Measurements from ENCODE around the gene CNTN4.

The CNTN4 gene

DNA sequence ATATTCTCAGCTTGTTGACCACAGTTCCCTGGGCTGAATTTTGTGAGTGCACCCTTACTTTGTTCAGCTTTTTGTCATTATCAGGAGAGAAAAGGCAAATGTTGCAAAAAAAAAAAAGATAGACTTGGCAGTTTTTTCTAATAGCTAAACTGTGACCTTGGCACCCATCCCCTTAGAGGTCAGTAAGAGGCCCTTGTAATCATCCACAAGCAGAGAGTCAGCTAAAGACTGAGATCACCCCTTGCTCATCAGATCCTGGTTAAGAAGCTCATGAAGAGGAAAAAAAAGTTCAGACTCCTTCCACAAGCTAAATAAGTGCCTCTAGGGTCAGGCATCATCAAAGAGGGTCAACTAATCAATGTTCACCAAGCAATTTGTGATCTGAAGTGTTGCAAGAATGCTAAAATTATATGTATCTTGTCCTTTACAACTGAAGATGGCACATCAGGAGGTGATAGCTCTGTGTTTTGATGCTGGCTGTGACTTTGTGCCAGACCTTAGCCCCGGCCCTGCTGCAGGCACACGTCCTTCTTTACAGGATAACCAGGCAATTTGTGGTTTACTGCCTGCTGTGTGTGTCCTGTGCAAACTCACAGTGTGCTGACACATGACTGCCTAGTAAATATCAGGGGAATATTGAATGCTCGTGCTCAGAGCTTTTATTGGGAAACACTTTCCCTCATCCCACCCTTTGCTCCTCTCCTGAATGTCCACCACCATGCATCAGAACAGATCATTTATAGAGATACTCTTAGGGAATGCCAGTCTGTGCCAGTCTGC, 748.6 kb downstream of the CNTN4 start:
- H3K36me3 ChIP-seq: no peaks in the 10 kb centered on the region
- no peaks in the 10 kb centered on the region for H3K9me3 ChIP-seq (ENCODE audit: severe bottlenecking)
- TF ChIP-seq, protein P1, sequence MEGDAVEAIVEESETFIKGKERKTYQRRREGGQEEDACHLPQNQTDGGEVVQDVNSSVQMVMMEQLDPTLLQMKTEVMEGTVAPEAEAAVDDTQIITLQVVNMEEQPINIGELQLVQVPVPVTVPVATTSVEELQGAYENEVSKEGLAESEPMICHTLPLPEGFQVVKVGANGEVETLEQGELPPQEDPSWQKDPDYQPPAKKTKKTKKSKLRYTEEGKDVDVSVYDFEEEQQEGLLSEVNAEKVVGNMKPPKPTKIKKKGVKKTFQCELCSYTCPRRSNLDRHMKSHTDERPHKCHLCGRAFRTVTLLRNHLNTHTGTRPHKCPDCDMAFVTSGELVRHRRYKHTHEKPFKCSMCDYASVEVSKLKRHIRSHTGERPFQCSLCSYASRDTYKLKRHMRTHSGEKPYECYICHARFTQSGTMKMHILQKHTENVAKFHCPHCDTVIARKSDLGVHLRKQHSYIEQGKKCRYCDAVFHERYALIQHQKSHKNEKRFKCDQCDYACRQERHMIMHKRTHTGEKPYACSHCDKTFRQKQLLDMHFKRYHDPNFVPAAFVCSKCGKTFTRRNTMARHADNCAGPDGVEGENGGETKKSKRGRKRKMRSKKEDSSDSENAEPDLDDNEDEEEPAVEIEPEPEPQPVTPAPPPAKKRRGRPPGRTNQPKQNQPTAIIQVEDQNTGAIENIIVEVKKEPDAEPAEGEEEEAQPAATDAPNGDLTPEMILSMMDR (IDR thresholded peaks at IDR 0.05; ENCODE audit: low read depth, low read length): no peak
- no peak overlapping the region for H3K4me3 ChIP-seq (ENCODE audit: low read depth, low read length)
- no peak overlapping the region for H3K27ac ChIP-seq
- H3K27me3 ChIP-seq (ENCODE audit: insufficient read depth, low read depth, severe bottlenecking): no peaks in the 10 kb centered on the region
- DNase-seq: no peak

DNA sequence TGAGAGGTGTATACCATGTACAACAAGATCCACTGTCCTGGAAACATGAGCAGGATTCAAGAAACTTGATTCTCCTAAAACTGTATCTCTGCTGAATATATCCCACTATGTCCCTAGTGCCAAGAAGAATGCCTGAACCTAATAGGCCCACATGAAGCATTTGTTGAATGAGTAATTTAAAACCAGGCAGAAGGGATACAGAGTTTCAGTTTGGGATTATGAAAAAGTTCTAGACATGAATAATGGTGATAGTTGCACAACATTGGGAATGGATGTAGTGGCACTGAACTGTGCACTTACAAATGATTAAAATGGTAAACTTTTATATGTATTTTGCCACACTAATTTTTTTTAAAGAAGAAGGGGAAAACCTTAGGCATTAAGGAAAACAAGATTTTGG, 750.4 kb downstream of the CNTN4 start:
- no peak for DNase-seq
- Histone ChIP-seq H3K4me3 (ENCODE audit: low read depth, low read length) (no peak overlapping the region), H3K27me3 (ENCODE audit: insufficient read depth, low read depth, severe bottlenecking) (no peaks in the 10 kb centered on the region), H3K27ac (no peak overlapping the region), H3K36me3 (no peaks in the 10 kb centered on the region), H3K9me3 (ENCODE audit: severe bottlenecking) (no peaks in the 10 kb centered on the region)
- TF ChIP-seq, protein P1 (IDR thresholded peaks at IDR 0.05; ENCODE audit: low read depth, low read length): no peak

DNA sequence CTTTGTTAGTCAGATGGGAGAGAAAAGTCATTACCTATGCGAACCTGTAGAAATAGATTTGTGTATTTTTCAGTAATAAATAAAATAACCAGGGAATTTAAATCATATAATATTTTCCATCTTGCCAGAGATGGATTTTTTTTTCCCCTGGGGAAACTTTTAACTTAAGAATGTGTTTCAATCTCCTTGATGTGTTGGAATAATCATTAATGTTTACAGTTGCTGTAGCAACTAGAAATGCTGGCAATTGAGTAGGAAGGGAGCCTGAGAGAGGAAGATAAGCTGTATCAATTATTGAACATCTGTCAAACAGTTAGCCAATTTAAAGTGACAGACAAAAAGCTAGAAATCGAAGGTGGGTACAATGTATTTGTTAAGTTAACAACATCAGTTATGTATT, 752.0 kb downstream of the CNTN4 start:
- DNase-seq: no peak
- Histone ChIP-seq H3K27ac (no peak overlapping the region), H3K27me3 (ENCODE audit: insufficient read depth, low read depth, severe bottlenecking) (no peaks in the 10 kb centered on the region), H3K9me3 (ENCODE audit: severe bottlenecking) (no peaks in the 10 kb centered on the region), H3K36me3 (no peaks in the 10 kb centered on the region), H3K4me3 (ENCODE audit: low read depth, low read length) (no peak overlapping the region)
- TF ChIP-seq, protein P1 (IDR thresholded peaks at IDR 0.05; ENCODE audit: low read depth, low read length): no peak

DNA sequence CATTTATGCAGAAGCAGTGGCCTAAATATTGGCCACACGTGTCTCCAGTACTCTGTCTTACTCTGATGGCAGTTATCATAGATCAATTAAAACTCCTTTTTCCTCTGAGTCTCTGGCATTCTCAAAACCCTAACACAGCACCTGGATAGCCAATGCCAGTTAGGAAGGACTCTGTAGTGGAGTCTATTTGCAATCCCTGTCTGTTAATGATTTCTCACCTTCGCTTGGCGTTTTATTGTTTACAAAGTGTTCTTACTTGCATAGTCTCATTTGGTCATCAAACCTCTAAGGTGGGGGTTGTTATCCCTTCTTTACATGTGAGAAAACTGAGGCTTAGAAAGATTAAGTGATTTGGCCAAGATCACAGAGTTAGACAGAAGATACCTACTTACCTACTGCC, 752.7 kb downstream of the CNTN4 start:
- H3K27ac ChIP-seq: no peak overlapping the region
- TF ChIP-seq, protein P1 (IDR thresholded peaks at IDR 0.05; ENCODE audit: low read depth, low read length): no peak
- no peaks in the 10 kb centered on the region for H3K36me3 ChIP-seq
- no peaks in the 10 kb centered on the region for H3K9me3 ChIP-seq (ENCODE audit: severe bottlenecking)
- H3K4me3 ChIP-seq (ENCODE audit: low read depth, low read length): no peak overlapping the region
- H3K27me3 ChIP-seq (ENCODE audit: insufficient read depth, low read depth, severe bottlenecking): no peaks in the 10 kb centered on the region
- DNase-seq: no peak

DNA sequence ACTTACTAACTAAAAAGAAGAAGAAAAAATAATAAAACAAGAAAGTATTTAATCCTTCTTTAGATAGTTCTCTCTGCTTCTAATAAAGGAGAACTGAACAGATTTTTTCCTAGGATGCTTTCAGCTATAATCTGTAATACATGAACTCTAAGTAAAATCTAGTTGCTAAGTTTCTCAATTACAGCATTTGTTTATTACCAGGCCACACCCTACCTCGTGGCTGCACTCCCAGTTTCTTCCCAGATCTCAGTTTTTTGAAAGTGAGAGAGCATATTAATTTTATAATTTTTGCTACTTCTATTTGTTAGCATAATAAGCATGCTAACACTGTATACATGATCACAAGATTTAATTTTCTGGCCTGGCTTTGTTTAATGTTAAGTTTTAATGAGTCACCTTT, 753.2 kb downstream of the CNTN4 start:
- TF ChIP-seq, protein P1 (IDR thresholded peaks at IDR 0.05; ENCODE audit: low read depth, low read length): no peak
- DNase-seq: no peak
- Histone ChIP-seq H3K36me3 (no peaks in the 10 kb centered on the region), H3K27ac (no peak overlapping the region), H3K27me3 (ENCODE audit: insufficient read depth, low read depth, severe bottlenecking) (no peaks in the 10 kb centered on the region), H3K4me3 (ENCODE audit: low read depth, low read length) (no peak overlapping the region), H3K9me3 (ENCODE audit: severe bottlenecking) (no peaks in the 10 kb centered on the region)

DNA sequence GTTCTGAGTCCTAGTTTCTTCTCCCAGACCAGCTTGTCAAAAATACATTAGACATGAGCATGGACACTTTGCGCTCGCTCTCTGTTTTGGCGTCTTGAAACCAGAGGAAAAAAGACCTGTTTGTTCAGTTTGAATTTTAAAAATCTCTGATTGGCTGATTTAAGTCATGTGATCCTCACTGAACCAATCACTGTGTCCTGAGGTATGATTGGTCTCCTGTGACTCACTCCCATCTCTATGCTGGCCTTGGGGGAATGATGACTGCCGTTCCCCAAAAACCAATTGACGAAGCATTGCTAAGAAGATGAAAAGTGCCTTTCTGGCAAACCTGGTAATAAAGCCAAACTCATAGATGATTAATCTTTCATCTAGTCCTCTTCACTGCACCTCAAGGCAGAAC, 755.0 kb downstream of the CNTN4 start:
- Histone ChIP-seq H3K4me3 (ENCODE audit: low read depth, low read length) (no peak overlapping the region), H3K9me3 (ENCODE audit: severe bottlenecking) (no peaks in the 10 kb centered on the region), H3K27ac (no peak overlapping the region), H3K36me3 (no peaks in the 10 kb centered on the region), H3K27me3 (ENCODE audit: insufficient read depth, low read depth, severe bottlenecking) (no peaks in the 10 kb centered on the region)
- TF ChIP-seq, protein P1 (IDR thresholded peaks at IDR 0.05; ENCODE audit: low read depth, low read length): no peak
- no peak for DNase-seq
